ENCODE measurements around the gene PLAAT3. TPM values are rescaled to one million over a fixed set of nuclear protein-coding genes. Genes with fewer than 3 reads are reported as not detected.
A peak's percentile ranks its signal among the peaks of the same experiment; 100 is the strongest.
"Not testable (repeated sequence)": the region's sequence is repeated elsewhere in the genome, so short reads cannot be mapped to it uniquely, and the experiment has no call there.

PLAAT3 gene
- total RNA-seq, 1 donor from 2014 or later = 91.8 TPM

- DNase-seq (ENCODE audit: low spot score) = no peak
Observed at GRCh38 chr11:63567044-63567840, 47.0 kb downstream of the PLAAT3 start.

DNA sequence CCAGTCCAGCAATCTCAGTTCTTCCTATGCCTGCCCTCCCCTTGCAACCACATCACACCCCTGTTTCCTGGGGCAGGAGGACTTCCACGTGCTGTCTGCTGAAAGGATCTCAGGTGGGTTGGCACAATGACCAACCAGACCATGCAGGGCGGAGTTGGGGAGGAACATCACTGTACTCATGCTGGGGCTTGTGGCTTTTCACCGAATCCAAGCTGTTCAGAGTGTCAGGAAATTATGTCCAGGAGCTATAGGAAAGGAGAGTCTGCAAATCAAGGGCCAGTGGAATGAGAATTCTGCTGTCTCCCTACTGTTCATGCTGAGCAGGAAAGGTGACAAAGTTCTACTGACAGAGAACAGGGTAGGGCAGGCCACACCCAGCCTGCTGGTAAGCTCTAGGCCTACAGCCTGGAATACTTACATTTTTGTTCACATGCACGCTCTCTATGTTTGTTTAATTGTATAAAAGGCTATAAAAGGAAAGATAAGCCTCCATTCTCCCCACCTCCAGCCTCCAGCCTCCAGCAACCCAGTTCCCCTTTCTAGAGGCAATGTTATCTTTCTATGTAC, 49.4 kb downstream of the PLAAT3 start:
- peak; percentile 71 for DNase-seq (ENCODE audit: low spot score)

DNA sequence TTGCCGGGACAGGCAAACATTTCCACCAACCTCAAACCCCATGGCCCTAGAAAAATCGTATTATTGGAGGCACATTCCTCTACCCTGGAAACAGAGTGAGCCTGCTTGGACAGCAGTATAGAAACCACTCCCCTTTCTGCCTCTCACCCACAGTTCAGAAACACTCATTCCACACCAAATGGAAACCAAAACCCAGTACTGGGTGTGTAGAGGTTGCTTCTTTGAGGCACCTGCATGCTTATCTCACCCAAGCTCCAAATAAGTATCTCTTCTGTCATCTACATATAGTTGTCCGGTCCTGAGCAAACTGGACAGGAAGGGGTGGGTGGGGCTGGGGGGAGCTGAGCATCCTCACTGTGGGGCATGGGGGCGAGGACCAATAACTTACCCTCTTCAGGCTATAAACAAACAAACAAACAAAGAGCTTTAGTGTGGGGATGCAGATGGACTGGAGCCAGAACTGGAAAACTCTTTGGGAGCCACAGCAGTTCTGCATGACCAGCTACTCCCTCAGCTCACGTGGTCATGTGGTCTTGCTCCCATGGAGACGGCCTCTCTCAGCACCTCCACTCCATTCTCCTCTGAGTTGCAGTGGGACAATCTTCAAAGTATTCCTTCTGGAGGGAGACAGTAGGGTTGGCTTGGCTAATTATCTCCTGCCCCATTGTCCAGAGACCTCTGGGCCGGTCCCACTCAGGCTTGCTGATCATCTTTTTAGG, 50.0 kb downstream of the PLAAT3 start:
- no peak for DNase-seq (ENCODE audit: low spot score)

DNA sequence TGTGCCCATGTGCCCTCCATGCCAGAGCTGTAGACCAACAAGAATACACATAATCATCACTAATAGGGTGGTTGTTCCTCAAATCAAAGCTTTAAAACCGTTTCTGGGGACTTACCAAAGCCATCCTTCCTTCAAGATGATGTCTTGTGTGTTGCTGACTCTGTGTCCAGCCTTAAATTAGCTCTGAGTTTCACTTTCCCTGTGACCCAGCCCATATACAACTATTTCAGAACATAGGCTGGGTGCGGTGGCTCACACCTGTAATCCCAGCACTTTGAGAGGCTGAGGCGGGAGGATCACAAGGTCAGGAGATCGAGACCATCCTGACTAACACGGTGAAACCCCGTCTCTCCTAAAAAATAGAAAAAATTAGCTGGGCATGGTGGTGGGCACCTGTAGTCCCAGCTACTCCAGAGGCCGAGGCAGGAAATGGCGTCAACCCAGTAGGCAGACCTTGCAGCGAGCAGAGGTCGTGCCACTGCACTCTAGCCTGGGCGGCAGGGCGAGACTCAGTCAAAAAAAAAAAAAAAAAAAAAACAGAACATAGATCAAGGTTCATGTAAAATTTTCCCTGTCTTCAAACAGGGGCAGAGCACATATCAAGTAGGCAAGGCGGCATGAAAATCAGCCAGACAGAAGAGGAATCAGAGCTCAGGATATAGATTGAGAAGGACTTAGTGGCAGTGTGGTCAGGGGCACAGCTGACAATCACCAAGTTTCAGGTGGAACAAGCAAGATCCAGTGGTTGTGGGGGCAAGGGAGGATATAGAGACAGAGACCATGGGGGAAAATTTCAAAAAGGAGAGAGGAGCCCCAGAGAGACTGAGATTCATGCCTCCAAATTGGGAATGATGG, 50.8 kb downstream of the PLAAT3 start, which contains the start of gene PLAAT2:
Gene PLAAT2 (minus strand): TSS at position 179 of the 855 bp plus-strand sequence. CDS start 55 bp downstream, at position 124.
- no peak for DNase-seq (ENCODE audit: low spot score)

DNA sequence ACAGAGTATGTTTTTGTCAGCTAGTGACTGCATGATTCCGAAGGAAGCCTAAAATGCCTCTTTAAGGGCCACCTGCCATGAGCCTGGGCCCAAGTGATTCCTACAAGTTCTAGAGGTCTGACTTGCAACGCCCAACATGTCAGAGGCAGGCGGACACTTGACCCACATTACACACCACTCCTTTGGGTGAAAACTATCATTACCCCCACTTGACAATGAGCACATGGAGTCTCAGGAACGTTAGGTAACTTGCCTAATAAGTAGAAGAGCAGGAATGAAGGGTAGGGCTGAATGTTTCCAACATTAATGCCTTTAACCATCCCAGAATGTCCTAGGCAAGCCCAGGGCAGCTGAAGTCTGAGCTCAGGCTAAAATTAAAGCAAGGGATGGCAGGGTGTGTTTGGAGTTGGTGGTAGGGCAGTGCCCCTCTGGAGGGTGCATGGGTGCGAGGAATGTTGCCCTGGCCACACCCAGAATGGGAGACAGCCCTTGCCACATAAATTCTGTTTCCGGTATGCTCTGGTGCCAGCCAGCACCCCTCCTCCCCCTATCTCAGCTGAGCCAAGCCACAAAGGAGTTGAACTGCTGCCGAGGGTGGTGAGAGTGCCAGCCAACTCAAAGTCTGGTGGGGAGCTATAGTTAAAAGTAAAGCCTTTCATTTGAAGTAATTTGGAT, 53.6 kb downstream of the PLAAT3 start:
- peak; percentile 40 for DNase-seq (ENCODE audit: low spot score)

DNA sequence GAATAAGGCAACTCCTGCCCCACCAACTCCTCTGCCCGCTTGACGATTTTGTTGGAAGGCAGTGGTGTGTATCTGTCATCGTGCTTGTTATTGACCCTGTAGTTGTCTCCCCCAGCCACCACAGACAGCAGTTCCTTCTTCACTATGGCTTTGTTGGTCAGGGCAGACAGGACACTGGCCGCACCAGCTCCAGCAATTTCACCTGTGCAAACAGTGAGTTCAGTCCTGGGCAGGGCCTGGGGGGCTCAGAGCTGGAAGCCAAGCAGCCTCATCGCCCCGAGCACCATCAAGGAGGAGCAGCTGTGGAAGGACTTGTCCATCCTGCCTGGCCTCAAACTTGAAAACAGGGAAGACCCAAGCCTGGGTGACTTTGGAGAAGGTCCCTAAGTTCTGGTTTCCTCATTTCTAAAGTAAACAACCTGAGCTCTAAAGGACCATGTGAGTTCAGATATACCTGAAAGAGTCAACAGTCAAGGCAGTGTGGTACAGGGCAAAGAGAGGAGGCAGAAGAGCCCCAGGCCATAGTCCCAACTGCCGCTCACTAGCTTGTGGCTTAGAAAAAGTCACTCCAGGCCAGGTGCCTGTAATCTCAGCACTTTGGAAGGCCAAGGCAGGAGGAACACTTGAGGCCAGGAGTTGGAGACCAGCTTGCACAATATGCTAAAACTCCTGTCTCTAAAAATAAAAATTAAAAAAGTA, 55.6 kb downstream of the PLAAT3 start:
- DNase-seq (ENCODE audit: low spot score) = no peak

DNA sequence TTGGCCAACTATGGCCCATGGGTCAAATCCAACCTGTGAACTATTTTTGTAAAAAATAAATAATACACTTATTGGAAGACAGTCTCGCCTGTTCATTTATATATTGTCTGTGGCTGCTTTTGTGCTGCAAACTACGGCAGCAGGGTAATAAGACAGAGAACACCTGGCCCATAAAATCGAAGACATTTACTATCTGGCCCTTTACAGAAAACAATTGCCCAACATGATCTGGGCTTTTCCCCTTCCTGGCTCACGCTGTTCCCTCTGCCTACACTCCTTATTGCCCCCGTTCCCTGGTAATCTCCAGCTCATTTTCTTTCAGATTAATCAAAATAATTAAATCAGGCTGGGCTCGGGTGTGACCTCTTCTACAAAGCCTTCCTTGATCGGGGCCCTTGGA, 56.7 kb downstream of the PLAAT3 start:
- no peak for DNase-seq (ENCODE audit: low spot score)

GRCh38 chr11:63556404-63557013, 57.7 kb downstream of the PLAAT3 start:
- no peak for DNase-seq (ENCODE audit: low spot score)

- peak; percentile 3 for DNase-seq (ENCODE audit: low spot score)
Observed at GRCh38 chr11:63554877-63555223, 59.4 kb downstream of the PLAAT3 start.

DNA sequence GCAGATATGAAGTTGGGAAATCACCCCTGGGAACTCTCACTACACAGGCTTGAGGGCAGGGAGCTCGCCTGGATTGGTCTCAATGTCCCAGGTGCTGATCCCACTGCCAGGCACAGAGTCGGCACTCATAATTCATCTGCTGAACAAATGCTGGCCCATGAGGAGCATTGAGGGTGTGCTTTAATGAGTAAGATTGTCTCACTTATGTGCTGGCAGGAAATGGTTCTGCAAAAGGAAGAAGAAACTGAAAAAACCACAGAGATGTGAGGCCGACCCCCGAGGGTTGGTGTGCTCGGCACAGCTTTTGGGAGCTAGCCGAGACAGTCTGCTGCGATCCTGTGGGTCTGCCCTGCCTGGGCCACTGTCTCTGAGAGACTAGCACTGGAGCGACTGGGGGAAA, 60.5 kb downstream of the PLAAT3 start:
- DNase-seq (ENCODE audit: low spot score) = no peak

- no peak for DNase-seq (ENCODE audit: low spot score)
Observed at GRCh38 chr11:63552921-63553320, 61.3 kb downstream of the PLAAT3 start.

DNA sequence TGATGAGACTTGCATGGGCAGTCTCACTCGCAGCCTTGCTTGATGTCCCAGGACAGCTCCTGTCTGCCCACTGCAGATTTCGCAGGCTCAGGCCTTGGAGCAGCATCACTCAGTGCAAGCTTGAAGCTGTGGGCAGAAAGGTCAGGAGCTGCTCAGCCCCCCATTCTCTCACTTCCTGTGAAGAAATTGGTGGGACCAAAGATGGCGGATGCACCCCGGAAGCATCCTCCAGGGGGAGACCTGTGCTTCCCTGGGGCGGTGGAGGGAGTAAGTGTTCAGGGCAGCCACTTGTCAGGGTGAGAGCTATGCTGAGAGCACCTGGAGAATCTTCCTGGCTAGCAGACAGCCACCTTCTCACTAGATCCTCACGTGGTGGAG, 62.4 kb downstream of the PLAAT3 start:
- DNase-seq (ENCODE audit: low spot score) = no peak

GRCh38 chr11:63551091-63551888, 62.9 kb downstream of the PLAAT3 start:
- no peak for DNase-seq (ENCODE audit: low spot score)

GRCh38 chr11:63550156-63550700, 64.0 kb downstream of the PLAAT3 start:
- DNase-seq (ENCODE audit: low spot score) = not testable (repeated sequence)

- no peak for DNase-seq (ENCODE audit: low spot score)
Observed at GRCh38 chr11:63549411-63549810, 64.8 kb downstream of the PLAAT3 start.

DNA sequence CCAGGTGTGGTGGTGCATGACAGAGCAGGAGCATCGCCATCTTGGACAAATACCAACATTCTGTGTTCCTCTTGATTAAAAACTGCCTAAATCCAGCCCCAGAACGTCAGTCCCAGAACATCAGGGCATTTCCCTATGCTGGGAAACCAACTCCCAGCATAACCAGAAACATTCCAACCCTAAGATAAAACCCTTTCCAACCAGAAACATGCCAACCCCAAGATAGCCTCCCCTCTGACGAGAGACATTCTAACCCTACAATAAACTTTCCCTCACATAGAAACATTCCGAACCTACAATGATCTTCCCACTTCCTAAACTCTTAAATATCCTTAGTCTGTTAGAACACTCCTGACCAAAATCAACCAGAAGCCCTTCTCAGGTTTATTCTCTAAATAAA, 66.1 kb downstream of the PLAAT3 start:
- DNase-seq (ENCODE audit: low spot score) = no peak

DNA sequence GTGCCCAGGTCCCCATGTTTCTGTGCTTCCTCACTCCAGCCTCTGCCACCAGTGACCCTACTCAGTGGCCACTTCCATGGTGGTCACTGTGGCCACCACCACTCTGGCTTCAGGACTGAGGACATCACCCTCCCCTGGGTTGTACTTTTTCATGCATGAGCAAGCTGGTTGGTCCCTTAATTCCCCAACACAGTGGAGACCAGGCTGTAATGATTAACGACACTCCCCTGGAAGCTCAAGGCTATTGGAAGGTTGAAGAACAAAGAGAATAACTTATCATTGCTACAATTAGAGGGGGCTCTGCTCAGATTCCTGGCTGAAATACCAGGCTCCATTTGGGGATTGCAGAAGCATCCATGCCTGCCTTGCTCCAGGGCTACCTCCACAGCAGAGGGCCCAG, 67.2 kb downstream of the PLAAT3 start:
- no peak for DNase-seq (ENCODE audit: low spot score)

GRCh38 chr11:63543711-63544110, 70.5 kb downstream of the PLAAT3 start:
- DNase-seq (ENCODE audit: low spot score) = no peak

DNA sequence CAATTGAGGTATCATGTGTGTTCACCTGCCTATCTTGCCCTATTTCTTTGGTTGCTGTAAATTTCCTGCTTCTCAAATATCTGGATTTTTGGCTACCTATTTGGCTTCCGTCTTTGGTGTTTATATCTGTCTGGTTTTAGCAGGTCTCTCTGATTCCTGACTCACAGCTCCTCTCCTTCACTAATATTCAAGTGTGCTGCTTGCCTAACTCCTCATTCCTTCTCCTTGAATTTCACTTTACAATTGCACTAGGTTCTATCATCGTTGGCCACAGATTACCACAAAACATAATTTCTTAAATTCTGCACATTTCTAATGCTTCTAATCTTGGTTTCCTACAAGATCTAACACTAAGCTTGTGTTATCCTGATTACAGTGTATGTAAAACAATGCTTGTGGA, 71.7 kb downstream of the PLAAT3 start:
- not testable (repeated sequence) for DNase-seq (ENCODE audit: low spot score)

Data from mucosa of gallbladder (tissue), 1 donor.